Skeletal muscle tissue (tissue), 4 donors: ENCODE measurements around the gene CRYBG2. TPM values are rescaled to one million over a fixed set of nuclear protein-coding genes. Genes with fewer than 3 reads are reported as not detected.

Experiments used
- H3K27ac ChIP-seq: one replicate; pipeline ENCODE4 v1.7.0; 2013; ENCODE audit warnings: mild to moderate bottlenecking, low read depth, low read length, inconsistent platforms
- H3K27me3 ChIP-seq, 3 donors: one replicate each; pipeline ENCODE4 v1.7.0; 2013; ENCODE audit warnings: low read length in 3 of 3; ENCODE audit not compliant: control insufficient read depth in 3 of 3, insufficient read depth in 3 of 3
- H3K36me3 ChIP-seq, 3 donors: one replicate each; pipeline ENCODE4 v1.7.0; 2013; ENCODE audit warnings: low read length in 3 of 3; ENCODE audit not compliant: control insufficient read depth in 3 of 3, insufficient read depth in 3 of 3
- H3K4me1 ChIP-seq, 3 donors: one replicate each; pipeline ENCODE4 v1.7.0; 2013; ENCODE audit warnings: low read length in 3 of 3, mild to moderate bottlenecking in 3 of 3; ENCODE audit not compliant: control insufficient read depth in 3 of 3, insufficient read depth in 3 of 3
- H3K4me3 ChIP-seq, 3 donors: one replicate each; pipeline ENCODE4 v1.7.0; 2013; ENCODE audit warnings: low read length in 3 of 3
- H3K9ac ChIP-seq, 3 donors: one replicate each; pipeline ENCODE4 v1.7.0; 2013; ENCODE audit warnings: low read length in 3 of 3, mild to moderate bottlenecking in 3 of 3, moderate library complexity in 2 of 3, low read depth in 1 of 3
- H3K9me3 ChIP-seq, 3 donors: one replicate each; pipeline ENCODE4 v1.7.0; 2013; ENCODE audit warnings: low read length in 3 of 3; ENCODE audit not compliant: control insufficient read depth in 3 of 3
- total RNA-seq: library from RNA; depleted of rRNA; stranded (reverse); fragments of >200 nt; gene quantifications from one replicate; pipeline ENCODE4 v1.2.3, GENCODE V29; 2014
- donor health status: Osteomylitis.

CRYBG2 gene
- total RNA-seq, 1 donor from 2014 or later: not detected

- H3K4me1 ChIP-seq: peaks cover 63 to 81% (median 74%) of the 10 kb centered on the region in 3 donors
These were observed 76.2 kb downstream of the CRYBG2 start for GRCh38 chr1:26277719-26278118.

GRCh38 chr1:26277261-26277661, 76.7 kb downstream of the CRYBG2 start:
- H3K36me3 ChIP-seq: peaks cover 43 to 63% (median 48%) of the 10 kb centered on the region in 3 donors
- no peak overlapping the region for H3K4me3 ChIP-seq
- peak overlapping the region; percentile 83 for H3K27ac ChIP-seq
- H3K4me1 ChIP-seq: peaks cover 63 to 76% (median 71%) of the 10 kb centered on the region in 3 donors
- H3K9me3 ChIP-seq: no peaks in the 10 kb centered on the region
- H3K27me3 ChIP-seq: no peaks in the 10 kb centered on the region
- peak overlapping the region in 2 of 3 donors; percentile 39 to 50 for H3K9ac ChIP-seq

More at GRCh38 chr1:26277719-26278118, 76.2 kb downstream of the CRYBG2 start:
- Histone ChIP-seq H3K27me3 (no peaks in the 10 kb centered on the region), H3K27ac (peak overlapping the region; percentile 83), H3K36me3 (peaks cover 42 to 61% (median 46%) of the 10 kb centered on the region in 3 donors), H3K9ac (peak overlapping the region; percentile 21 to 50 (median 39)), H3K4me3 (no peak overlapping the region), H3K9me3 (no peaks in the 10 kb centered on the region)

- peak overlapping the region; percentile 56 for H3K27ac ChIP-seq
- no peaks in the 10 kb centered on the region for H3K27me3 ChIP-seq
- H3K36me3 ChIP-seq: peaks cover 47 to 67% (median 52%) of the 10 kb centered on the region in 3 donors
- H3K9ac ChIP-seq: peak overlapping the region in 1 of 3 donors; percentile 47
- H3K9me3 ChIP-seq: no peaks in the 10 kb centered on the region
- H3K4me3 ChIP-seq: peak overlapping the region in 1 of 3 donors; percentile 10
- H3K4me1 ChIP-seq: peaks cover 58 to 71% (median 64%) of the 10 kb centered on the region in 3 donors
These were observed 77.5 kb downstream of the CRYBG2 start for GRCh38 chr1:26276432-26276838.

- Histone ChIP-seq H3K4me1 (peaks cover 53 to 68% (median 59%) of the 10 kb centered on the region in 3 donors), H3K4me3 (peak overlapping the region in 1 of 3 donors; percentile 16), H3K27me3 (no peaks in the 10 kb centered on the region), H3K27ac (peak overlapping the region; percentile 56), H3K36me3 (peaks cover 50 to 67% (median 51%) of the 10 kb centered on the region in 3 donors), H3K9ac (peak overlapping the region; percentile 2 to 47 (median 7)), H3K9me3 (no peaks in the 10 kb centered on the region)
These were observed 78.1 kb downstream of the CRYBG2 start for GRCh38 chr1:26275580-26276431.

GRCh38 chr1:26274801-26275425, 79.0 kb downstream of the CRYBG2 start:
- Histone ChIP-seq H3K27me3 (no peaks in the 10 kb centered on the region), H3K4me1 (peaks cover 53 to 72% (median 55%) of the 10 kb centered on the region in 3 donors), H3K9me3 (no peaks in the 10 kb centered on the region), H3K4me3 (no peak overlapping the region), H3K9ac (no peak overlapping the region), H3K36me3 (peaks cover 57 to 75% (median 58%) of the 10 kb centered on the region in 3 donors), H3K27ac (peak overlapping the region; percentile 56)

Other genes starting within 250 kb of the CRYBG2 start
- 7.8 TPM for gene PDIK1L, start 242.3 kb downstream of the CRYBG2 start, total RNA-seq
- gene FAM110D, start 195.1 kb downstream of the CRYBG2 start, total RNA-seq: 1.0 TPM
- gene C1orf232, start 185.2 kb downstream of the CRYBG2 start, total RNA-seq: not detected
- gene ZNF593, start 184.2 kb downstream of the CRYBG2 start, total RNA-seq: 21.9 TPM
- gene ZNF593OS, start 182.3 kb downstream of the CRYBG2 start, total RNA-seq: not detected
- not detected for gene CNKSR1, start 176.6 kb downstream of the CRYBG2 start, total RNA-seq
- not detected for gene CATSPER4, start 163.5 kb downstream of the CRYBG2 start, total RNA-seq
- 25.1 TPM for gene CEP85, start 119.9 kb downstream of the CRYBG2 start, total RNA-seq
- gene SH3BGRL3, start 74.0 kb downstream of the CRYBG2 start, total RNA-seq: 4.2 TPM
- gene UBXN11, start 47.5 kb downstream of the CRYBG2 start, total RNA-seq: 2.1 TPM
- gene CD52, start 36.2 kb downstream of the CRYBG2 start, total RNA-seq: not detected
- gene ZNF683, start 18.6 kb upstream of the CRYBG2 start, total RNA-seq: not detected
- gene LIN28A, start 56.7 kb upstream of the CRYBG2 start, total RNA-seq: not detected
- 23.5 TPM for gene DHDDS, start 78.2 kb upstream of the CRYBG2 start, total RNA-seq
- gene HMGN2, start 118.3 kb upstream of the CRYBG2 start, total RNA-seq: 362 TPM
- 8.9 TPM for gene RPS6KA1, start 175.6 kb upstream of the CRYBG2 start, total RNA-seq